ENCODE measurements around the gene MBD6. TPM values are rescaled to one million over a fixed set of nuclear protein-coding genes. Genes with fewer than 3 reads are reported as not detected.

The MBD6 gene
- polyA plus RNA-seq, 3 donors = 2.4 to 47.7 (median 2.6) TPM

- no peaks in the 10 kb centered on the region for H4K20me1 ChIP-seq (ENCODE audit: insufficient read depth, low read length)
- H3K4me1 Mint-ChIP-seq = no peaks in the 10 kb centered on the region
- H3K4me2 ChIP-seq (replicated peaks; ENCODE audit: extremely low read depth, low read length, poor library complexity, severe bottlenecking) = no peak overlapping the region
- 92% methylated on average over 12 of the region's 12 CpGs for WGBS (ENCODE audit: insufficient coverage)
- H3K9ac ChIP-seq (ENCODE audit: insufficient read depth, low read length, poor library complexity, severe bottlenecking) = no peak overlapping the region
- DNase-seq = no peak
- no peaks in the 10 kb centered on the region for H3K4me1 ChIP-seq (ENCODE audit: control insufficient read depth in 1 of 2, insufficient read depth in 2 of 2, low read length in 2 of 2)
- H3K9me3 ChIP-seq (replicated peaks in 1 of 2; ENCODE audit: control insufficient read depth in 1 of 2, insufficient read depth in 1 of 2, low read length in 2 of 2) = no peaks in the 10 kb centered on the region
- H3K36me3 Mint-ChIP-seq = no peaks in the 10 kb centered on the region
- no peaks in the 10 kb centered on the region for H3K9me3 Mint-ChIP-seq
- no peak overlapping the region for H3K4me3 ChIP-seq (replicated peaks in 1 of 3; ENCODE audit: low read depth in 2 of 3, low read length in 3 of 3)
- no peak overlapping the region for H3K27ac ChIP-seq (ENCODE audit: low read depth in 1 of 2, low read length in 2 of 2)
- no peak overlapping the region for H2AFZ ChIP-seq (ENCODE audit: insufficient read depth, low read depth, low read length, poor library complexity, severe bottlenecking)
- intact Hi-C loops (cut with micrococcal nuclease) = no loop called here
- H3K79me2 ChIP-seq (ENCODE audit: insufficient read depth, low read length) = no peaks in the 10 kb centered on the region
- peaks cover 7 to 19% (median 17%) of the 10 kb centered on the region in 3 donors for H3K27me3 Mint-ChIP-seq (ENCODE audit: low read depth in 3 of 3)
- no peak overlapping the region for H3K4me3 Mint-ChIP-seq
- TF ChIP-seq CTCF (IDR thresholded peaks at IDR 0.05) = no peak
- no peaks in the 10 kb centered on the region for H3K27me3 ChIP-seq (ENCODE audit: control insufficient read depth in 2 of 2, insufficient read depth in 2 of 2, low read length in 2 of 2)
- H3K27ac Mint-ChIP-seq = no peak overlapping the region
- no peaks in the 10 kb centered on the region for H3K36me3 ChIP-seq (replicated peaks in 1 of 2; ENCODE audit: control insufficient read depth in 1 of 2, insufficient read depth in 2 of 2, low read length in 2 of 2)
Observed at GRCh38 chr12:57575771-57576612, 53.4 kb downstream of the MBD6 start.

GRCh38 chr12:57576613-57577160 lies 54.1 kb downstream of the MBD6 start:
- intact Hi-C loops (cut with micrococcal nuclease) = no loop called here
- no peak for TF ChIP-seq CTCF (IDR thresholded peaks at IDR 0.05)

More at GRCh38 chr12:57576613-57577160, 54.1 kb downstream of the MBD6 start:
- DNase-seq = no peak
- no peak overlapping the region for H3K27ac Mint-ChIP-seq
- Histone ChIP-seq H3K36me3 (replicated peaks in 1 of 2; ENCODE audit: control insufficient read depth in 1 of 2, insufficient read depth in 2 of 2, low read length in 2 of 2) (no peaks in the 10 kb centered on the region), H3K9ac (ENCODE audit: insufficient read depth, low read length, poor library complexity, severe bottlenecking) (no peak overlapping the region), H3K4me2 (replicated peaks; ENCODE audit: extremely low read depth, low read length, poor library complexity, severe bottlenecking) (no peak overlapping the region), H3K27me3 (ENCODE audit: control insufficient read depth in 2 of 2, insufficient read depth in 2 of 2, low read length in 2 of 2) (peaks cover 0 to under 1% of the 10 kb centered on the region in 2 donors), H3K79me2 (ENCODE audit: insufficient read depth, low read length) (no peaks in the 10 kb centered on the region), H3K4me3 (replicated peaks in 1 of 3; ENCODE audit: low read depth in 2 of 3, low read length in 3 of 3) (no peak overlapping the region), H2AFZ (ENCODE audit: insufficient read depth, low read depth, low read length, poor library complexity, severe bottlenecking) (no peak overlapping the region), H4K20me1 (ENCODE audit: insufficient read depth, low read length) (no peaks in the 10 kb centered on the region), H3K4me1 (ENCODE audit: control insufficient read depth in 1 of 2, insufficient read depth in 2 of 2, low read length in 2 of 2) (no peaks in the 10 kb centered on the region), H3K27ac (ENCODE audit: low read depth in 1 of 2, low read length in 2 of 2) (no peak overlapping the region), H3K9me3 (replicated peaks in 1 of 2; ENCODE audit: control insufficient read depth in 1 of 2, insufficient read depth in 1 of 2, low read length in 2 of 2) (no peaks in the 10 kb centered on the region)
- 95% methylated on average over 8 of the region's 9 CpGs for WGBS (ENCODE audit: insufficient coverage)
- no peak overlapping the region for H3K4me3 Mint-ChIP-seq
- no peaks in the 10 kb centered on the region for H3K4me1 Mint-ChIP-seq
- no peaks in the 10 kb centered on the region for H3K9me3 Mint-ChIP-seq
- peaks cover 7 to 19% (median 17%) of the 10 kb centered on the region in 3 donors for H3K27me3 Mint-ChIP-seq (ENCODE audit: low read depth in 3 of 3)
- H3K36me3 Mint-ChIP-seq = no peaks in the 10 kb centered on the region

Measured in CD14-positive monocyte (primary cell).